Subcutaneous abdominal adipose tissue (tissue), 5 donors: Measurements from ENCODE around the gene DLGAP3.

Source experiments
- H3K27ac ChIP-seq: one replicate; pipeline ENCODE4 v1.7.0; 2013; ENCODE audit warnings: low read depth, mild to moderate bottlenecking, inconsistent platforms, low read length, moderate library complexity
- H3K27me3 ChIP-seq, 5 donors: one replicate each; pipeline ENCODE4 v1.7.0; 2013; ENCODE audit warnings: low read length in 5 of 5, inconsistent platforms in 1 of 5; ENCODE audit not compliant: control insufficient read depth in 5 of 5, insufficient read depth in 4 of 5
- H3K36me3 ChIP-seq, 5 donors: one replicate each; pipeline ENCODE4 v1.7.0; 2013; ENCODE audit warnings: low read length in 5 of 5; ENCODE audit not compliant: control insufficient read depth in 5 of 5, insufficient read depth in 5 of 5
- H3K4me1 ChIP-seq, 5 donors: one replicate each; pipeline ENCODE4 v1.7.0; 2013; ENCODE audit warnings: low read length in 5 of 5, mild to moderate bottlenecking in 3 of 5, moderate library complexity in 1 of 5; ENCODE audit not compliant: control insufficient read depth in 5 of 5, insufficient read depth in 5 of 5
- H3K4me3 ChIP-seq, 5 donors: one replicate each; pipeline ENCODE4 v1.7.0; 2013; ENCODE audit warnings: low read length in 5 of 5, low read depth in 1 of 5
- H3K9ac ChIP-seq, 5 donors: one replicate each; pipeline ENCODE4 v1.7.0; 2013; ENCODE audit warnings: low read length in 5 of 5, mild to moderate bottlenecking in 4 of 5, moderate library complexity in 3 of 5
- H3K9me3 ChIP-seq, 5 donors: one replicate each; pipeline ENCODE4 v1.7.0; 2013; ENCODE audit warnings: low read length in 5 of 5; ENCODE audit not compliant: control insufficient read depth in 5 of 5
- donor health status: healthy.
- donor health status: healthy.
- donor health status: healthy.
- donor health status: healthy.
- donor health status: healthy.

DLGAP3 gene

DNA sequence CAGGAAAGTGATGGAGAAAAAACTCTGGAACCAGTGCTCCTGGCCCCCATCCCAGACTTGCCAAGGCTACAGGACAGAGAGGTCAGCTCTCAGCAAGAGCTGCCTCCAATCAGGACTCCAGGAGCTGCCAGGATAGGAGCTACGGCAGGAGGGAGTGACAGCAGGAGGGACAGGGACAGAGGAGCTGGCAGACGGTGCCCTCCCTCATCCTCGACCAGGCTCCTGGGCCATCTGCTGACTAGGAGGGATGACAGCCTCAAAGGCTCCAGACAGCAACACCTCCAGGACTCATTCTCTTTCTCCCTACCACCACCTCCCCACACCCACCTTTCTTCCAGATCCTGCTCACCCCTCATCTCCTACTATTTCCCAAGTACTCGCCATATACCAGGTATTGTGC is 22.7 kb downstream of the DLGAP3 start:
- H3K27ac ChIP-seq, result no peak overlapping the region
- no peaks in the 10 kb centered on the region for H3K9me3 ChIP-seq
- no peak overlapping the region for H3K9ac ChIP-seq
- H3K4me1 ChIP-seq, result no peaks in the 10 kb centered on the region
- H3K4me3 ChIP-seq, result no peak overlapping the region
- H3K36me3 ChIP-seq, result no peaks in the 10 kb centered on the region
- H3K27me3 ChIP-seq, result peaks cover 5 to 19% (median 8%) of the 10 kb centered on the region in 5 donors

DNA sequence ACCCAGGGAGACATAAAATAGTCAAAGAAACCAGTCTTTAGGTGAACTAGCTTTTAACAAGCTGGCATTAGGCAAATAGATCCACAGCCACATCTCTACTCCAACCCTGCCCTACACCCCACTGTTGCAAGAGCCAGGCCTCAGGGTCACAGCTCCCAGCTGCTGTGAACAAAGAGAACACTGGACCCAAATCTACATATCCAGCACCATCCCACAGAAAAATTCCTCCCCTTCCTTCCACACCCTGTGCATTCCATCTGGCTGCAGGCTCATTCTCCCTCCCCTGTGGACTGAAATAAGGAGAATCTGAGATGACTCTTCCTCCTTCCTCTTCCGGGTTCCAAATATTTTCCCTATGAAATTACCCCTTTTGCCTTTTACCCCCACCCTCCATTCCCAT is 23.2 kb downstream of the DLGAP3 start:
- Histone ChIP-seq H3K4me3 (no peak overlapping the region), H3K27me3 (peaks cover 5 to 19% (median 8%) of the 10 kb centered on the region in 5 donors), H3K36me3 (no peaks in the 10 kb centered on the region), H3K9me3 (no peaks in the 10 kb centered on the region), H3K4me1 (no peaks in the 10 kb centered on the region), H3K27ac (no peak overlapping the region), H3K9ac (no peak overlapping the region)

DNA sequence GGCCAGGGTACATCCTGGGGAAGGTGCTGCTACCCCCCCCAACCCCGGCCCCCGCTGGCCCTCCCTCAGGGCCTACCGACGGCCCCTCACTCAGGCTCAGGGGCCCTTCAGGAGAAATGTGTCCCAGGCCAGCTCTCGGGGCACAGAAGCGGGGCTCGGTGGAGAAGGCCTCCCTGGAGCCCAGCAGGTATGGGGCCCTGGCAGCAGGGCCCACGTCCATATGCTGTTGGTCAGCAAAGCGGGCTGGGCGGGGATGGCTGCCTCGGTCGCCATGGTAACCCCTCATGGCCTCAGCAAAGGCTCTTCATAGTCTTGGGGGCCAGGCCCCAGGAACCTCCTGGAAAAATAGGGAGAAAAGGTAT is 24.4 kb downstream of the DLGAP3 start:
- no peaks in the 10 kb centered on the region for H3K9me3 ChIP-seq
- H3K9ac ChIP-seq, result no peak overlapping the region
- H3K27ac ChIP-seq, result no peak overlapping the region
- H3K4me3 ChIP-seq, result no peak overlapping the region
- peaks cover 7 to 27% (median 12%) of the 10 kb centered on the region in 5 donors for H3K27me3 ChIP-seq
- no peaks in the 10 kb centered on the region for H3K36me3 ChIP-seq
- H3K4me1 ChIP-seq, result no peaks in the 10 kb centered on the region

DNA sequence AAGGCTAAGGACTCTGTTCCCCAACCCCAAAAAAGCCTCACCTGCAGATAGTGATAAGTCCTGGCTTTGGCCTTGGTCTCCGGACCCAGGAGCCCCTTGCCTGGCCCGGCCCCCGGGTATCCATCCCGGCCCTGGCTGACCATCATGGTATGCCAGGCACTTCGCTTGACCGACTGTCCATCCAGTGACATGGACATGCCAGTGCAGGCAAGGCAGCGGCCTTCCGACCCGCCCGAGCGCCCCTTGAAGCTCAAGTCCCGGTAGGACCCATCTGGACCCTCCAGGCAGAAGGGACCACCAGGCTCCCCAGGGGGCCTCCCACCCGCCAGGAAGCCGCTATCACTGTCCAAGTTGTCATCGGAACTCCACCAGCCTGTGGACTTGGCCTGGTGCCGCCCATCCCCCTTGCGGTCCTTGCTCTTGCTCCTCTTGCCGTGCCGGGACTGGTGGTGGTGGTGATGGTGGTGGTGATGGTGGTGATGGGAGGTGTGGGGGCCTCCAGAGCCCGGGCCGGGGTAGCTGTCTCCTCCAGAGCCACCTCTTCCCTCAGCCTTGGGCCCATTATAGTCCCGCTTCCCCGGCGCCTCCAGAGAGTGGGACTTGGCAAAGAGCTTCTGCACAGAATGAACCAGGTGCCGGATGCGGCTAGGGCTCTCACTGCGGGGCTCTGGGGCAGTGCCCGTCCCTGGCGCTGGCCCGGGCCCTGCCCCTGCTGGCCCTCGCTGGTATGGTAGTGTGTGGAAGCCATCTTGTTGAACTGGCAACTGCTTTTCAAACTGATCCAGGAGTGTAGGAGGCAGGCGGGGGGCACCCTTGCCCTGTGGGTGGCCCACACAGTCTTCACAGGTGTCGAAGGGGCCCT is 25.0 kb downstream of the DLGAP3 start:
- H3K4me3 ChIP-seq, result no peak overlapping the region
- H3K9ac ChIP-seq, result no peak overlapping the region
- peaks cover 7 to 27% (median 14%) of the 10 kb centered on the region in 5 donors for H3K27me3 ChIP-seq
- H3K4me1 ChIP-seq, result no peaks in the 10 kb centered on the region
- no peaks in the 10 kb centered on the region for H3K36me3 ChIP-seq
- H3K27ac ChIP-seq, result no peak overlapping the region
- H3K9me3 ChIP-seq, result no peaks in the 10 kb centered on the region

DNA sequence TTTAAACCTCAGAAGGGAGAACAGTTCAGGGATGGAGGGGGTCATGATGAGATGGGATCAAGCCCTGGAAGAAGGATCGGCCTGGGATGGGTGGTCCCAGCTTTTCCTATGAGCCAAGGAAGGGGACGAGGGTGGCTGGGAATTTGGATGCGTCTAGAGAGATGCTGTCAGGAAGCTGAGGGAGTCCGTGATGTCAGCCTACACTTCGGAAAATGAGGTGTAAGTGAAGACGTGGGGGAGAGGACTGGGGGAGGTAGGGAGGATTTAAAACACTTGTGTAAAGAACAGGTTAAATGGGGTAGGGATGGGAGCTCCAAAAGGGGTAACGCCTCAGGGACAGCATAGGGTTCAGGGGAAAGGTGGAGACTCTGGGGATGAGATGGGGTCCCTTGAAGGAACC is 27.5 kb downstream of the DLGAP3 start:
- Histone ChIP-seq H3K27ac (no peak overlapping the region), H3K9me3 (no peaks in the 10 kb centered on the region), H3K4me3 (no peak overlapping the region), H3K4me1 (peaks cover 0 to 6% (median 0%) of the 10 kb centered on the region in 5 donors), H3K9ac (no peak overlapping the region), H3K36me3 (no peaks in the 10 kb centered on the region), H3K27me3 (peaks cover 2 to 27% (median 11%) of the 10 kb centered on the region in 5 donors)

DNA sequence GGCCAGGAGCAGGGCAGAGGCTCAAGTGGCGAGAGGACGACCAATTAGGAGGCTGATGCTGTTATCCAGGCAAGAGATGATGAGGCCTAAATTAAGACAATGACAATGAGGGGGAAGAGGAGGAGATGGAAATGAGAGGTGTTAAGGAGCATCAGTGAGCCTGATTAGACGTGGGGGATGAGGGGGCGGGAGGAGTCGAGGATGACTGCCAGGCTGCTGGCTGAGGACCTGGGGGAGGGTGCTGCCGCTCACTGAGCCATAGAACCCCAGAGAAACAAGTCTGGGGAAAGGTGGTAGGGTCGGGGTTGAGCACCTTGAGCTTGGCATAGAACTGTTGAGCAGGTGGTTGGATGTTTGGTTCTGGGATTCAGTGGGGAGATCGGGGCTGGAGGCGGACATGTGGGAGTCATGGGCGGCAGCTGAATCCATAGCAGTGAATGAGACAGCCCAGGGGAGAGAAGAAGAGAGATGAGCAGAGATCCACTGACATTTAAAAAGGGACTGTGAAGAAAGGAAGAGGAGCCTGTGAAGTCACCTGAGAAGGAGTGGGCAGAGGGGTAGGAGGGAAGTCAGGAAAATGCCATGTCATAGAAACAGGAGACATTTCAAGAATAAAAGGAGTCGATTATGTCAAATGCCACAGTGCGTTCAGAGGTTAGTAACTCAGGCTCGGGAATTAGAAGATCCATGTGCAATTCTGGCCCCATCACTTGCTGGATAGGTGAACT is 28.5 kb downstream of the DLGAP3 start:
- Histone ChIP-seq H3K9me3 (no peaks in the 10 kb centered on the region), H3K4me3 (no peak overlapping the region), H3K27ac (no peak overlapping the region), H3K36me3 (no peaks in the 10 kb centered on the region), H3K27me3 (peaks cover 0 to 24% (median 9%) of the 10 kb centered on the region in 5 donors), H3K9ac (no peak overlapping the region), H3K4me1 (peaks cover 0 to 6% (median 0%) of the 10 kb centered on the region in 5 donors)

DNA sequence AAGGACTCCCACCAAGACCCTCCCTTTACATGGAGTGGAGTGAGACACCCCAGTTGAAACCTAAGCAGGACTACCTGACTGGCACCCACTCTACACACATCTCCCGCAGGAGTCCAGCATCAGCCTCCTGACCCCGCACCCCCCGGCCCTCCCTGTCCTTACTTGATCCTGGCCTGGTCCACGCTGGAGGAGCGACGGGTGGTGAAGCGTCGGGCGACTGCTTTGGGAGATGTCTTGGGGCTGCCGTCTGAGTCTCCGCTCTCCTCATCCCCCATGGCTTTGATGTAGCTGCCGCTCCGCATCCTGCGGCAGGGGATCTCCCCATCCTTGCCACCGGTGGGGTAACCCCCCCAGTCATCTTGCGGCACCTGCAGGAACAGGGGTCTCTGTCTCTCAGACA is 29.5 kb downstream of the DLGAP3 start:
- no peak overlapping the region for H3K9ac ChIP-seq
- H3K27ac ChIP-seq, result no peak overlapping the region
- H3K36me3 ChIP-seq, result no peaks in the 10 kb centered on the region

DNA sequence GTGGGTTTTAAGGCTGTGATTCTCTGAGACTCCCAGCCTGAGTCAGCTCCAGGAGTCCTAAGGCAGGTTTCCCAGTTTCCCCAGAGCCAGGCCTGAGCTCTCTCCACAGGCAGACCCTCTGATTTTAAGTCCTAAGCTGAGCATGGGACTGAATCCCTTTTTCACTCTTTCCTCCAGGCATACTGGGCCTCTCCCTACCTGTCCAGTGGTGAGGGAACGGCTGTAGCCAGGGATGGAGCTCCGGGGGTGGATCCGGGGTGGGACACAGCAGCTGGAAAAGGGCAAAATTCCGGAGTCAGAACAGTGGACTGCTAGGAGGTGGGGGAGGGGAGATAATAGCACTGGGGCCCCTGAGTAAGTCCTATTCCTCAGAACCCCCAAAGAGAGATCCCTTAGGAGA is 30.0 kb downstream of the DLGAP3 start:
- Histone ChIP-seq H3K9me3 (no peaks in the 10 kb centered on the region), H3K9ac (no peak overlapping the region), H3K4me3 (no peak overlapping the region), H3K27ac (no peak overlapping the region), H3K36me3 (no peaks in the 10 kb centered on the region), H3K27me3 (peaks cover 0 to 24% (median 9%) of the 10 kb centered on the region in 5 donors), H3K4me1 (peaks cover 0 to 6% (median 0%) of the 10 kb centered on the region in 5 donors)

More for the DNA sequence above, 29.5 kb downstream of the DLGAP3 start:
- H3K27me3 ChIP-seq, result peaks cover 0 to 24% (median 9%) of the 10 kb centered on the region in 5 donors
- no peaks in the 10 kb centered on the region for H3K9me3 ChIP-seq
- no peak overlapping the region for H3K4me3 ChIP-seq
- peaks cover 0 to 6% (median 0%) of the 10 kb centered on the region in 5 donors for H3K4me1 ChIP-seq

DNA sequence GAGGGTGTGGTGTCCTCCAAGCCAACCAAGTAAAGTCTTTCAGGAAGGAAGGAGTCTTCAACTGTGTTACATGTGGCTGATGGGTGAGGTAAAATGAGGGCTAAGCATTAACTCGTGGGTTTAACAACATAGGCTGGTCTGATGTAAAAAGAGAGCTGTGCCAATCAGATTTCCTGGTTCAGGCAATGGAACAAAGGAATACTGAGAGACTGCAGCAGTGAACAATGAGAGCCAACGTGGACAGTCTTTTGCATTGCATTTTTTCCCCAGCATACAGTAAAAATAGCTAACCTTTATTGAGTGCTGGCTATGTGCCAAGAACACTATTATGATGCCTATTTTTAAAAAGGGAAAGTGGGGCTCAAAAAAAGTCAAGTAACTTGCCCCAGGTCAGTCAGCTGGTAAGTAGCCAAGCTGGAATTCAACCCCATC is 31.1 kb downstream of the DLGAP3 start:
- Histone ChIP-seq H3K4me1 (peaks cover 0 to 6% (median 0%) of the 10 kb centered on the region in 5 donors), H3K9me3 (no peaks in the 10 kb centered on the region), H3K27ac (no peak overlapping the region), H3K4me3 (no peak overlapping the region), H3K36me3 (no peaks in the 10 kb centered on the region), H3K27me3 (peaks cover 0 to 20% (median 9%) of the 10 kb centered on the region in 5 donors), H3K9ac (no peak overlapping the region)

DNA sequence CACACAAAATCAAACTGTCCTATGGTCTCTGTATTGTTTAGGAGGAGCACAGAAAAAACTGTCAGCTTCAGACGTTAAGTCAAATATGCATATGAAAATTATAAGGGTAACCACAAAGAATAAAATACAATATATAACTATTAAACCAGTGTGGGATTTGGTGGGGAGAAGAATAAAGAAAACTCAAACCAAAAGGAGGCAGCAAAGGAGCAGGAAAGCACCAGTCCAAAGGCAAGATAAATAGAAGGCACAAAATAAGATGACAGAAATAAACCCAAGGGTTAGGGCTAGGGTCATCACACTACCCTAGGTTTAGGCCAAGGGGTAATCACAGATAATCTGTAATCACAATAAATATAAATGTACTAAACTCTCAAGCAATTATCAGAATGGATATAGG is 32.8 kb downstream of the DLGAP3 start:
- H3K4me1 ChIP-seq, result peaks cover 0 to 6% (median 0%) of the 10 kb centered on the region in 5 donors
- no peak overlapping the region for H3K27ac ChIP-seq
- peaks cover 0 to 8% (median 2%) of the 10 kb centered on the region in 5 donors for H3K27me3 ChIP-seq
- no peaks in the 10 kb centered on the region for H3K36me3 ChIP-seq
- peaks cover 0 to 11% (median 2%) of the 10 kb centered on the region in 5 donors for H3K9me3 ChIP-seq
- no peak overlapping the region for H3K4me3 ChIP-seq
- H3K9ac ChIP-seq, result no peak overlapping the region
